ENCODE results near the gene KDR. TPM values are rescaled to one million over a fixed set of nuclear protein-coding genes. Genes with fewer than 3 reads are reported as not detected.

The KDR gene
- total and polyA plus RNA-seq, 4 experiments from 2014 or later = not detected

GRCh38 chr4:55136634-55137033, 11.2 kb upstream of the KDR start:
- Mint-ChIP-seq H3K27me3 (peaks cover 0 to 5% of the 10 kb centered on the region in 2 donors), H3K36me3 (no peaks in the 10 kb centered on the region), H3K4me1 (no peaks in the 10 kb centered on the region), H3K4me3 (no peak overlapping the region), H3K27ac (no peak overlapping the region), H3K9me3 (peaks cover 0 to 2% (median 0%) of the 10 kb centered on the region in 8 donors)
- H3K4me3 ChIP-seq (ENCODE audit: low read length in 2 of 2) = no peak overlapping the region
- intact Hi-C loops (cut with micrococcal nuclease) = no loop called here
- CTCF ChIA-PET (ENCODE audit: partially characterized antibody) = no interaction called here
- no peak for DNase-seq
- no peaks in the 10 kb centered on the region for H3K4me1 ChIP-seq (ENCODE audit: insufficient read depth, low read length)
- no peak overlapping the region for H3K27ac ChIP-seq (ENCODE audit: low read depth, low read length)
- H3K27me3 ChIP-seq (ENCODE audit: insufficient read depth, low read length) = no peaks in the 10 kb centered on the region
- H3K36me3 ChIP-seq (ENCODE audit: insufficient read depth, low read length) = no peaks in the 10 kb centered on the region
- POLR2A ChIA-PET (ENCODE audit: partially characterized antibody) = no interaction called here
- no peaks in the 10 kb centered on the region for H3K9me3 ChIP-seq (ENCODE audit: control insufficient read depth in 1 of 2, low read length in 2 of 2)

- Mint-ChIP-seq H3K27me3 (peaks cover 0 to 2% of the 10 kb centered on the region in 2 donors), H3K27ac (no peak overlapping the region), H3K36me3 (no peaks in the 10 kb centered on the region), H3K4me1 (no peaks in the 10 kb centered on the region), H3K4me3 (no peak overlapping the region), H3K9me3 (peaks cover 0 to 2% (median 0%) of the 10 kb centered on the region in 8 donors)
- no peaks in the 10 kb centered on the region for H3K4me1 ChIP-seq (ENCODE audit: insufficient read depth, low read length)
- H3K36me3 ChIP-seq (ENCODE audit: insufficient read depth, low read length) = no peaks in the 10 kb centered on the region
- no peaks in the 10 kb centered on the region for H3K27me3 ChIP-seq (ENCODE audit: insufficient read depth, low read length)
- POLR2A ChIA-PET (ENCODE audit: partially characterized antibody) = no interaction called here
- H3K27ac ChIP-seq (ENCODE audit: low read depth, low read length) = no peak overlapping the region
- intact Hi-C loops (cut with micrococcal nuclease) = no loop called here
- DNase-seq = no peak
- no peak overlapping the region for H3K4me3 ChIP-seq (ENCODE audit: low read length in 2 of 2)
- H3K9me3 ChIP-seq (ENCODE audit: control insufficient read depth in 1 of 2, low read length in 2 of 2) = no peaks in the 10 kb centered on the region
- CTCF ChIA-PET (ENCODE audit: partially characterized antibody) = no interaction called here
Measured at GRCh38 chr4:55133951-55134350, 8.6 kb upstream of the KDR start.

GRCh38 chr4:55132775-55133174, 7.4 kb upstream of the KDR start:
- Histone ChIP-seq H3K36me3 (ENCODE audit: insufficient read depth, low read length) (no peaks in the 10 kb centered on the region), H3K4me1 (ENCODE audit: insufficient read depth, low read length) (no peaks in the 10 kb centered on the region), H3K27ac (ENCODE audit: low read depth, low read length) (no peak overlapping the region), H3K27me3 (ENCODE audit: insufficient read depth, low read length) (no peaks in the 10 kb centered on the region), H3K9me3 (ENCODE audit: control insufficient read depth in 1 of 2, low read length in 2 of 2) (no peaks in the 10 kb centered on the region), H3K4me3 (ENCODE audit: low read length in 2 of 2) (no peak overlapping the region)
- peaks cover 0 to 7% (median 1%) of the 10 kb centered on the region in 8 donors for H3K9me3 Mint-ChIP-seq
- H3K4me1 Mint-ChIP-seq = no peaks in the 10 kb centered on the region
- H3K4me3 Mint-ChIP-seq = no peak overlapping the region
- no peak for DNase-seq
- H3K27me3 Mint-ChIP-seq = peaks cover 0 to 2% of the 10 kb centered on the region in 2 donors
- H3K27ac Mint-ChIP-seq = no peak overlapping the region
- ChIA-PET CTCF (ENCODE audit: partially characterized antibody) (no interaction called here), POLR2A (ENCODE audit: partially characterized antibody) (no interaction called here)
- no peaks in the 10 kb centered on the region for H3K36me3 Mint-ChIP-seq
- intact Hi-C loops (cut with micrococcal nuclease) = no loop called here

GRCh38 chr4:55127521-55127920, 2.1 kb upstream of the KDR start:
- Mint-ChIP-seq H3K36me3 (no peaks in the 10 kb centered on the region), H3K9me3 (peaks cover 0 to 7% (median 1%) of the 10 kb centered on the region in 8 donors), H3K4me3 (no peak overlapping the region), H3K27me3 (peaks cover 14 to 18% of the 10 kb centered on the region in 2 donors), H3K4me1 (peaks cover 0 to 27% (median 2%) of the 10 kb centered on the region in 4 donors), H3K27ac (no peak overlapping the region)
- no peak overlapping the region for H3K4me3 ChIP-seq (ENCODE audit: low read length in 2 of 2)
- ChIA-PET POLR2A (ENCODE audit: partially characterized antibody) (no interaction called here), CTCF (ENCODE audit: partially characterized antibody) (no interaction called here)
- H3K9me3 ChIP-seq (ENCODE audit: control insufficient read depth in 1 of 2, low read length in 2 of 2) = no peaks in the 10 kb centered on the region
- H3K36me3 ChIP-seq (ENCODE audit: insufficient read depth, low read length) = no peaks in the 10 kb centered on the region
- no peak for DNase-seq
- H3K4me1 ChIP-seq (ENCODE audit: insufficient read depth, low read length) = no peaks in the 10 kb centered on the region
- intact Hi-C loops (cut with micrococcal nuclease) = no loop called here
- H3K27ac ChIP-seq (ENCODE audit: low read depth, low read length) = no peak overlapping the region
- H3K27me3 ChIP-seq (ENCODE audit: insufficient read depth, low read length) = no peaks in the 10 kb centered on the region

GRCh38 chr4:55127053-55127452, 1.7 kb upstream of the KDR start:
- H3K27ac Mint-ChIP-seq = no peak overlapping the region
- H3K4me1 Mint-ChIP-seq = peaks cover 0 to 27% (median 2%) of the 10 kb centered on the region in 4 donors
- no peaks in the 10 kb centered on the region for H3K4me1 ChIP-seq (ENCODE audit: insufficient read depth, low read length)
- no peaks in the 10 kb centered on the region for H3K36me3 Mint-ChIP-seq
- H3K4me3 ChIP-seq (ENCODE audit: low read length in 2 of 2) = no peak overlapping the region
- ChIA-PET POLR2A (ENCODE audit: partially characterized antibody) (no interaction called here), CTCF (ENCODE audit: partially characterized antibody) (no interaction called here)
- peaks cover 14 to 18% of the 10 kb centered on the region in 2 donors for H3K27me3 Mint-ChIP-seq
- intact Hi-C loops (cut with micrococcal nuclease) = no loop called here
- H3K27me3 ChIP-seq (ENCODE audit: insufficient read depth, low read length) = no peaks in the 10 kb centered on the region
- H3K27ac ChIP-seq (ENCODE audit: low read depth, low read length) = no peak overlapping the region
- H3K9me3 Mint-ChIP-seq = peaks cover 0 to 7% (median 1%) of the 10 kb centered on the region in 8 donors
- no peak for DNase-seq
- no peaks in the 10 kb centered on the region for H3K9me3 ChIP-seq (ENCODE audit: control insufficient read depth in 1 of 2, low read length in 2 of 2)
- no peak overlapping the region for H3K4me3 Mint-ChIP-seq
- H3K36me3 ChIP-seq (ENCODE audit: insufficient read depth, low read length) = no peaks in the 10 kb centered on the region

- H3K9me3 ChIP-seq (ENCODE audit: control insufficient read depth in 1 of 2, low read length in 2 of 2) = no peaks in the 10 kb centered on the region
- ChIA-PET CTCF (ENCODE audit: partially characterized antibody) (no interaction called here), POLR2A (ENCODE audit: partially characterized antibody) (no interaction called here)
- H3K27me3 ChIP-seq (ENCODE audit: insufficient read depth, low read length) = no peaks in the 10 kb centered on the region
- H3K4me3 ChIP-seq (ENCODE audit: low read length in 2 of 2) = no peak overlapping the region
- Mint-ChIP-seq H3K9me3 (peaks cover 0 to 7% (median 1%) of the 10 kb centered on the region in 8 donors), H3K4me3 (peak overlapping the region in 3 of 8 donors; percentile 12 to 31 (median 19)), H3K4me1 (peaks cover 0 to 27% (median 2%) of the 10 kb centered on the region in 4 donors), H3K36me3 (no peaks in the 10 kb centered on the region), H3K27me3 (peaks cover 14 to 19% of the 10 kb centered on the region in 2 donors), H3K27ac (no peak overlapping the region)
- H3K27ac ChIP-seq (ENCODE audit: low read depth, low read length) = no peak overlapping the region
- H3K4me1 ChIP-seq (ENCODE audit: insufficient read depth, low read length) = no peaks in the 10 kb centered on the region
- DNase-seq = no peak
- intact Hi-C loops (cut with micrococcal nuclease) = no loop called here
- H3K36me3 ChIP-seq (ENCODE audit: insufficient read depth, low read length) = no peaks in the 10 kb centered on the region
Measured at GRCh38 chr4:55125763-55126541, 557 bp upstream of the KDR start.

- no peak overlapping the region for H3K4me3 ChIP-seq (ENCODE audit: low read length in 2 of 2)
- H3K36me3 ChIP-seq (ENCODE audit: insufficient read depth, low read length) = no peaks in the 10 kb centered on the region
- Mint-ChIP-seq H3K4me1 (peaks cover 0 to 27% (median 2%) of the 10 kb centered on the region in 4 donors), H3K36me3 (no peaks in the 10 kb centered on the region), H3K4me3 (peak overlapping the region in 1 of 8 donors; percentile 32), H3K27me3 (peaks cover 14 to 19% of the 10 kb centered on the region in 2 donors), H3K9me3 (peaks cover 0 to 7% (median 1%) of the 10 kb centered on the region in 8 donors), H3K27ac (peak overlapping the region in 1 of 7 donors; percentile 83)
- intact Hi-C loops (cut with micrococcal nuclease) = no loop called here
- CTCF ChIA-PET (ENCODE audit: partially characterized antibody) = no interaction called here
- H3K9me3 ChIP-seq (ENCODE audit: control insufficient read depth in 1 of 2, low read length in 2 of 2) = no peaks in the 10 kb centered on the region
- no peak overlapping the region for H3K27ac ChIP-seq (ENCODE audit: low read depth, low read length)
- POLR2A ChIA-PET (ENCODE audit: partially characterized antibody) = no interaction called here
- no peaks in the 10 kb centered on the region for H3K27me3 ChIP-seq (ENCODE audit: insufficient read depth, low read length)
- DNase-seq = no peak
- no peaks in the 10 kb centered on the region for H3K4me1 ChIP-seq (ENCODE audit: insufficient read depth, low read length)
Measured at GRCh38 chr4:55124322-55125076, 896 bp downstream of the KDR start.

Measured in CD4-positive, alpha-beta memory T cell (primary cell).